Measurements from ENCODE around the gene GRIP2.

DNA sequence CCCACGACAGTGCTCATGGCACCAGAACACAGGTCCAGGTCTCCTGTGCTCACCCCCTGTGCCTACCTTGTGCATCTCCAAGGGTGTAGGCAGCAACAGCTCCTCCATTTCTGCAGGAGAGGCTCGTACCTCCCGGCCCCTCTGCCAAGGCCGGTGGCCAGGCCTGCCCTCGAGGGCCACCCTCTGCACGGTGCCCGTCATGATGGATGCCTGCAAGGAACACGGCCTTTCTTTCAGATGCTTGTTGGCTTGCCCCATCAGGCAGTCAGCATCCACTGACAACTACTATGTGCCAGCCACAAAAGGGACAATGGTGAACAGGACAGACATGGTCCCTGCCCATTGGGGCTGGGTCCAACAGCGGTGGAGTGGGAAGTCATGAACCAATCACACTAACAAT is 43.8 kb downstream of the GRIP2 start:
- TF ChIP-seq EZH2 (IDR thresholded peaks at IDR 0.05; ENCODE audit: insufficient read depth, low read length): no peak
- TF ChIP-seq CTCF (IDR thresholded peaks at IDR 0.05; ENCODE audit: insufficient read depth, low read depth, low read length): no peak

All from astrocyte (in vitro differentiated cells and primary cell).